GM21423 (cell line): ENCODE results near the gene DAPK2.
"Not testable (repeated sequence)": the region's sequence is repeated elsewhere in the genome, so short reads cannot be mapped to it uniquely, and the experiment has no call there.

Experiments used
- ATAC-seq: cut with Tn5 transposase; IDR thresholded peaks from one replicate; pipeline ENCODE4 v1.9.1; 2021; ENCODE audit warnings: mild to moderate bottlenecking, moderate library complexity; ENCODE audit not compliant: unreplicated experiment

The DAPK2 gene

GRCh38 chr15:64058279-64058678 is 12.0 kb upstream of the DAPK2 start:
- ATAC-seq = no peak

- not testable (repeated sequence) for ATAC-seq
These were observed 7.4 kb upstream of the DAPK2 start for GRCh38 chr15:64053674-64054073.

- ATAC-seq = no peak
These were observed 6.7 kb upstream of the DAPK2 start for GRCh38 chr15:64052925-64053491.

- ATAC-seq = no peak
These were observed 5.3 kb upstream of the DAPK2 start for GRCh38 chr15:64051407-64052259.

- ATAC-seq = no peak
These were observed 4.8 kb upstream of the DAPK2 start for GRCh38 chr15:64051093-64051402.

- ATAC-seq = no peak
These were observed 4.2 kb upstream of the DAPK2 start for GRCh38 chr15:64050281-64051092.

- ATAC-seq = no peak
These were observed 2.6 kb upstream of the DAPK2 start for GRCh38 chr15:64048781-64049460.

GRCh38 chr15:64045774-64046420 is 388 bp downstream of the DAPK2 start:
- ATAC-seq = no peak

- no peak for ATAC-seq
These were observed 1.2 kb downstream of the DAPK2 start for GRCh38 chr15:64045101-64045435.

- ATAC-seq = peak; percentile 67
These were observed 1.8 kb downstream of the DAPK2 start for GRCh38 chr15:64044300-64045100.

- ATAC-seq = no peak
These were observed 7.2 kb downstream of the DAPK2 start for GRCh38 chr15:64038878-64039610.

- ATAC-seq = no peak
These were observed 8.3 kb downstream of the DAPK2 start for GRCh38 chr15:64037966-64038365.

- ATAC-seq = no peak
These were observed 9.2 kb downstream of the DAPK2 start for GRCh38 chr15:64037116-64037515.

GRCh38 chr15:64035525-64035924 is 10.8 kb downstream of the DAPK2 start:
- no peak for ATAC-seq

- ATAC-seq = no peak
These were observed 11.8 kb downstream of the DAPK2 start for GRCh38 chr15:64034519-64034918.

GRCh38 chr15:64032329-64032728 is 14.0 kb downstream of the DAPK2 start:
- ATAC-seq = no peak

GRCh38 chr15:64030123-64030522 is 16.2 kb downstream of the DAPK2 start:
- no peak for ATAC-seq

GRCh38 chr15:64029633-64030032 is 16.7 kb downstream of the DAPK2 start:
- no peak for ATAC-seq

GRCh38 chr15:64029110-64029509 is 17.2 kb downstream of the DAPK2 start:
- ATAC-seq = no peak
